ENCODE measurements around the gene LENG8. TPM values are rescaled to one million over a fixed set of nuclear protein-coding genes. Genes with fewer than 3 reads are reported as not detected.

The LENG8 gene
- total RNA-seq, 1 experiment from 2014 or later: 148 TPM

GRCh38 chr19:54485851-54486250, 36.9 kb downstream of the LENG8 start:
- Histone ChIP-seq H2BK120ac (ENCODE audit: low read depth, low read length, poor library complexity, severe bottlenecking) (no peak overlapping the region), H3K4me2 (ENCODE audit: insufficient read depth, insufficient read length, low read length) (no peak overlapping the region), H3K9ac (ENCODE audit: extremely low read depth, insufficient read length, low read length) (no peak overlapping the region), H3K23me2 (ENCODE audit: insufficient read length, low read depth, low read length, poor library complexity, severe bottlenecking) (no peaks in the 10 kb centered on the region), H4K20me1 (ENCODE audit: control insufficient read depth, insufficient read depth, insufficient read length) (no peaks in the 10 kb centered on the region), H3K23ac (ENCODE audit: insufficient read length, low read depth, low read length) (no peak overlapping the region), H3K79me2 (ENCODE audit: insufficient read depth, low read length) (no peaks in the 10 kb centered on the region), H4K5ac (ENCODE audit: insufficient read length, low read depth, low read length) (no peak overlapping the region), H3K9me3 (ENCODE audit: control insufficient read depth, low read depth, low read length) (peaks cover 13% of the 10 kb centered on the region), H2AK5ac (ENCODE audit: insufficient read length, low read length) (no peak overlapping the region), H2BK12ac (ENCODE audit: insufficient read length, low read depth, low read length) (no peak overlapping the region), H3K18ac (ENCODE audit: insufficient read length, low read depth, low read length) (no peak overlapping the region), H3K27me3 (ENCODE audit: insufficient read depth, low read length) (no peaks in the 10 kb centered on the region), H3K4ac (ENCODE audit: low read depth, low read length) (no peak overlapping the region), H3K27ac (ENCODE audit: insufficient read length, low read depth, low read length) (no peak overlapping the region), H2BK5ac (ENCODE audit: insufficient read length, low read length) (no peak overlapping the region), H3K79me1 (ENCODE audit: insufficient read depth, low read depth, low read length, poor library complexity, severe bottlenecking) (no peaks in the 10 kb centered on the region), H4K91ac (ENCODE audit: insufficient read length, low read depth, low read length) (no peak overlapping the region), H2AFZ (ENCODE audit: low read length) (no peak overlapping the region), H2BK15ac (ENCODE audit: low read depth, low read length) (no peak overlapping the region), H3K14ac (ENCODE audit: insufficient read depth, low read length) (no peak overlapping the region), H4K8ac (replicated peaks; ENCODE audit: insufficient read length, low read depth, low read length) (no peak overlapping the region), H3T11ph (ENCODE audit: low read length) (no peak overlapping the region), H2BK20ac (ENCODE audit: low read depth, low read length, poor library complexity, severe bottlenecking) (no peak overlapping the region), H3K56ac (ENCODE audit: insufficient read length, low read depth, low read length) (no peak overlapping the region), H3K4me1 (ENCODE audit: insufficient read depth, low read length) (no peaks in the 10 kb centered on the region)
- H3K4me3 Mint-ChIP-seq: no peak overlapping the region
- H3K4me1 Mint-ChIP-seq: peaks cover 0 to 5% of the 10 kb centered on the region in 2 experiments; a peak in 2 of 4 replicates
- no peak for TF ChIP-seq CTCF (conservative IDR thresholded peaks at IDR 0.05)
- H3K27me3 Mint-ChIP-seq (ENCODE audit: low read depth): peaks cover 7% of the 10 kb centered on the region
- no peak overlapping the region for H3K27ac Mint-ChIP-seq
- WGBS (ENCODE audit: extremely low coverage, insufficient read length, low lambda C conversion rate): no CpG with 5 or more reads among the region's 5 CpGs
- peaks cover 0 to 5% (median 0%) of the 10 kb centered on the region in 3 experiments; a peak in 2 of 7 replicates for H3K36me3 Mint-ChIP-seq (ENCODE audit: insufficient read depth in 1 of 3, low read depth in 3 of 3)
- peaks cover 28 to 76% of the 10 kb centered on the region in 2 experiments for H3K9me3 Mint-ChIP-seq
- DNase-seq: no peak

Measured in H9 (cell line).